ENCODE results near the gene OMP.

DNA sequence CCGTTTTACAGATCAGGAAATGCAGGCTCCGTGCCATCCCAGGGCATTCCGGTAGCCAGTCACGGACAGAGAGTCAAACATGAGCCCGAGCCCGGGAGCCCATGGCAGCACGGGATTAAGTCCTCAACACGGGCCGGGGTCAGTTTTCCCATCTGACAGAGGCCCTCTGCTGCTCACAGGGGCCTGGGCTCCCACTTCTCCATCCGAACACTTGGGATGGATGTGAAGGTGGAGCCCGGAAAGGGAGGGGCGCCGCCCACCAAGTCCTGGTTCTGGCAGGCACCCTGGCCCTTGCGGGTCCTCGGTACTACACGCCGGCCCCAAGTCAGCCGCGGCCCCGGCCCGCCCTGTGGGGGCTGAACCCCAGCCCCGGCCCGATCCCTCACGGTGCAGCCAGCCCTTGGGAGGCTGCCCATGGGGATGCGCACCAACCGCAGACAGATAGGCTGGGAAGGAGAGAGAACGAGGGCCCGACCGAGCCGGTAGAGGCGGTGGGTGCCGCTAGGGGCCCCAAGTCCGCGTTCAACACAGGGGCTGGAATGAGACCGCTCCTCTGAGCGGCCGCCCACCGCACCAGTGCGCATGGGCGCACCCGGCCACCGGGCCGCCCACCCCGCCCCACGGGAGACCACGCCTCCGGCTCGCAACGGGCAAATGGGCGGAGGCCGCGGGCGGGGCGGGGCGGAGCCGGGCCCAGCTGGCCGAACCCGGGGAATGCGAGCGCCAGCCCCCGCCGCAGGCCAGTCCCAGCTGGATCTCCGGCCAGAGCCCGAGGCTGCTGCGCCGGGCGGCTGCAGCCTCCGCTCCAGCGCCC, 36.2 kb upstream of the OMP start, which contains the start of gene CAPN5:
- TF ChIP-seq CTCF (CRISPR knock-in tag; IDR thresholded peaks at IDR 0.05), result peak; percentile 66
- TF ChIP-seq TBP (CRISPR knock-in tag; IDR thresholded peaks at IDR 0.05), result no peak
- no peak for TF ChIP-seq TEAD3 (CRISPR knock-in tag; optimal IDR thresholded peaks at IDR 0.05; ENCODE audit: borderline replicate concordance)
- peak; percentile 88 for TF ChIP-seq HNRNPK (IDR thresholded peaks at IDR 0.05; ENCODE audit: low read depth, low read length, poor library complexity, severe bottlenecking)
- no peak for TF ChIP-seq MED1 (CRISPR knock-in tag; IDR thresholded peaks at IDR 0.05)
- TF ChIP-seq CREB1 (IDR thresholded peaks at IDR 0.05), result no peak
- no peak for TF ChIP-seq CREB1 (CRISPR knock-in tag; IDR thresholded peaks at IDR 0.05)
- no peak for TF ChIP-seq USF2 (IDR thresholded peaks at IDR 0.05; ENCODE audit: low read depth, low read length)
- no peak for TF ChIP-seq USF2 (CRISPR knock-in tag; IDR thresholded peaks at IDR 0.05; ENCODE audit: borderline replicate concordance)
- TF ChIP-seq MAX (IDR thresholded peaks at IDR 0.05), result 0 out of 2 replicates have a peak, but pooled peaks have one; percentile 7
- TF ChIP-seq ZNF253 (CRISPR knock-in tag; IDR thresholded peaks at IDR 0.05; ENCODE audit: borderline replicate concordance), result no peak
- TF ChIP-seq AHR (CRISPR knock-in tag; IDR thresholded peaks at IDR 0.05), result no peak
- no peak for TF ChIP-seq MAF1 (CRISPR knock-in tag; IDR thresholded peaks at IDR 0.05; ENCODE audit: borderline replicate concordance)

All from HepG2 (cell line).